Naive thymus-derived CD4-positive, alpha-beta T cell (primary cell): ENCODE measurements around the gene CSNK1E. TPM values are rescaled to one million over a fixed set of nuclear protein-coding genes. Genes with fewer than 3 reads are reported as not detected.

Source experiments
- ATAC-seq: fragments of 150-1000 bp; cut with Tn5 transposase; 2 replicates; pipeline ENCODE4 v1.10.0; 2021; ENCODE audit warnings: mild to moderate bottlenecking, moderate library complexity
- CTCF ChIA-PET: fragments of 350-600 bp; sonication (Branson Sonifier 250); formaldehyde crosslinking; loops from one replicate; lab custom pipeline; 2021; ENCODE audit warnings: antibody characterized with exemption; lab: Charles Lee
- POLR2A ChIA-PET: fragments of 350-600 bp; sonication (Branson Sonifier 250); formaldehyde crosslinking; loops from one replicate; lab custom pipeline; 2021; ENCODE audit warnings: antibody characterized with exemption, inconsistent platforms; lab: Charles Lee
- DNase-seq, 9 donors: peaks; one replicate each; pipeline versions ENCODE4 v3.0.0 to v3.0.0-alpha.2; 2020 to 2022; ENCODE audit warnings: mixed read lengths in 1 of 9
- H3K27ac ChIP-seq: one replicate; pipeline ENCODE4 v1.7.0; 2013; ENCODE audit warnings: mild to moderate bottlenecking, low read depth, low read length, moderate library complexity
- H3K27me3 ChIP-seq, 2 donors: one replicate each; pipeline ENCODE4 v1.7.0; 2013; ENCODE audit warnings: low read length in 2 of 2, mild to moderate bottlenecking in 2 of 2, moderate library complexity in 2 of 2; ENCODE audit not compliant: control insufficient read depth in 2 of 2, insufficient read depth in 2 of 2
- H3K36me3 ChIP-seq, 3 experiments: 1 replicate in 2 of 3; 2 replicates in 1 of 3; pipeline ENCODE4 v1.7.0; 2013; ENCODE audit warnings: low read length in 3 of 3, mild to moderate bottlenecking in 3 of 3, moderate library complexity in 1 of 3; ENCODE audit not compliant: insufficient read depth in 3 of 3, control insufficient read depth in 2 of 3
- H3K4me1 ChIP-seq, 2 donors: one replicate each; pipeline ENCODE4 v1.7.0; 2013; ENCODE audit warnings: low read length in 2 of 2, mild to moderate bottlenecking in 2 of 2, moderate library complexity in 1 of 2; ENCODE audit not compliant: control insufficient read depth in 2 of 2, insufficient read depth in 2 of 2
- H3K4me3 ChIP-seq: 2 replicates; pipeline ENCODE4 v1.7.0; 2013; ENCODE audit warnings: mild to moderate bottlenecking, low read length
- H3K9me3 ChIP-seq, 3 experiments: 1 replicate in 2 of 3; 2 replicates in 1 of 3; pipeline ENCODE4 v1.7.0; 2013; ENCODE audit warnings: low read length in 3 of 3; ENCODE audit not compliant: control insufficient read depth in 2 of 3
- H3K27ac Mint-ChIP-seq, 9 donors: one replicate each; pipeline ENCODE4 v1.8.0; 2020 to 2022; ENCODE audit warnings: mixed read lengths in 9 of 9, mild to moderate bottlenecking in 8 of 9, moderate library complexity in 5 of 9, inconsistent platforms in 2 of 9
- H3K27me3 Mint-ChIP-seq, 5 donors: one replicate each; pipeline ENCODE4 v1.8.0; 2021 to 2022; ENCODE audit warnings: mixed read lengths in 5 of 5, mild to moderate bottlenecking in 1 of 5
- H3K36me3 Mint-ChIP-seq, 5 donors: one replicate each; pipeline ENCODE4 v1.8.0; 2020 to 2022; ENCODE audit warnings: mixed read lengths in 5 of 5, mild to moderate bottlenecking in 3 of 5, inconsistent platforms in 1 of 5
- H3K4me1 Mint-ChIP-seq, 7 donors: one replicate each; pipeline ENCODE4 v1.8.0; 2020 to 2022; ENCODE audit warnings: mixed read lengths in 7 of 7, mild to moderate bottlenecking in 3 of 7, inconsistent platforms in 1 of 7
- H3K4me3 Mint-ChIP-seq, 10 donors: one replicate each; pipeline ENCODE4 v1.8.0; 2020 to 2022; ENCODE audit warnings: mild to moderate bottlenecking in 10 of 10, mixed read lengths in 10 of 10, moderate library complexity in 6 of 10, inconsistent platforms in 2 of 10
- H3K9me3 Mint-ChIP-seq, 11 donors: one replicate each; pipeline ENCODE4 v1.8.0; 2020 to 2022; ENCODE audit warnings: mixed read lengths in 11 of 11, mild to moderate bottlenecking in 4 of 11, inconsistent platforms in 1 of 11, moderate library complexity in 1 of 11
- intact Hi-C, 2 donors: fragments of 100-400 bp; cut with micrococcal nuclease; formaldehyde crosslinking; loops; one replicate each; pipeline ENCODE4 v1.15.1; 2023
- polyA plus RNA-seq, 2 donors: library from polyadenylated mRNA; unstranded; fragments of 300-500 nt; fragmentation: Illumina TruSeq; gene quantifications; one replicate each; pipeline ENCODE4 v1.2.3, GENCODE V29; 2021
- total RNA-seq, 6 experiments: library from RNA in 5 of 6; stranded (reverse) in 5 of 6; gene quantifications; 1 replicate in 5 of 6; 2 replicates in 1 of 6; pipeline ENCODE4 v1.2.3 and lab custom pipeline; 2021 to 2026

Gene CSNK1E
- total and polyA plus RNA-seq, 7 experiments from 2014 or later, result 5.6 to 143 (median 72.0) TPM

DNA sequence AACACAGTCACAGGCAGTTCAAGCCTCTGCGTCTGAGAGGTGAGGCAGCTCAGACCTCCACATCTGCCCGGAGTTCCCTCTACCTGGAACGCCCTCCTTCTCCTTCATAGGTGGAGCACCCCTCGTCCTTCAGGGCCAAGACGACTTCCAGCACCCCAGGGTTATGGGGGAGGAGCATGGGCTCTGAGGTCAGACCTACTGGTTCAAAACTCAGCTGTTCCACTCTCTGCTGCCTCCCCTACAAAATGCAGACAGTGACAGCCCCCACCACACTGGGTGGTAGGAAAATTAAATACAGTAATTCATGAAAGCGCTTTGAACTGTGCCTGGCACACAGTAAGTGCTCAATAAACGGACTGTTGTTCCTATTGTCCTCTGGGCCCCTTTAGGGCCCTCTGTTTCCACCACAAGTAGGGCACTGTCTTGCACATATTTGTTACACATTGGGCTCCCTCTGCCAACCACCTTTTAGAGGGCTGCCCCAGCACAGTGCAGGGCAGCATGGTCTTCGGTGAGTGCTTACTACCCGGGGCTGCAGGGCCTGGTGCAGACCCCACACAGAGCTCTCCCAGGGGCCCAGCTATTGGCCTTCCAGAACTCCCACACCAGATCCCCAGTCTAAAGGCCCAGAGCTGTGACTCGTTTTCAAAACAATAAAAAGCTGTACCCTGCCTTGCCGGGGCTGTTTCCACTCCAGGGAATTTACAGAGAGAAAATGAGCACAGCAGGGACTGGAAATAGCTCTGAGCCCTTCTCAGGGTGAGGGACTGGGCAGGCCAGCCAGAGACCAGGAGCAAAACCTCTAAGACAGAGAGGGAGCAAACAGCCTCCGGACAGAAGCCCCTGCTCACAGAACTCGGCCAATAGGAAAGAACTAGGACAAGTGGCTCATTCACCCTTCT is 46.9 kb downstream of the CSNK1E start:
- peaks cover 0 to 3% (median 0%) of the 10 kb centered on the region in 5 donors for H3K27me3 Mint-ChIP-seq
- peaks cover 0 to under 1% (median 0%) of the 10 kb centered on the region in 5 donors for H3K36me3 Mint-ChIP-seq
- H3K27ac ChIP-seq, result peak overlapping the region; percentile 14
- no peaks in the 10 kb centered on the region for H3K27me3 ChIP-seq
- ATAC-seq (no peak), DNase-seq (no peak)
- ChIA-PET POLR2A (interaction anchor here (0.9 to 1.1 kb wide), 2 partner anchors 9 to 44 kb away, joined by 4 read pairs; no protein-coding TSS in a partner anchor), CTCF (interaction anchor here (0.6 to 1.7 kb wide), 2 partner anchors 26 to 218 kb away, joined by 3 read pairs; no protein-coding TSS in a partner anchor)
- H3K4me3 Mint-ChIP-seq, result peak overlapping the region; percentile 44 to 96 (median 90)
- peaks cover 49 to 84% (median 73%) of the 10 kb centered on the region in 7 donors for H3K4me1 Mint-ChIP-seq
- H3K27ac Mint-ChIP-seq, result peak overlapping the region in 8 of 9 donors; percentile 79 to 95 (median 91)
- peaks cover 0 to 5% (median 0%) of the 10 kb centered on the region in 3 experiments for H3K36me3 ChIP-seq
- H3K9me3 ChIP-seq, result no peaks in the 10 kb centered on the region
- H3K4me3 ChIP-seq, result no peak overlapping the region
- peaks cover 0 to 3% (median 0%) of the 10 kb centered on the region in 11 donors for H3K9me3 Mint-ChIP-seq
- intact Hi-C loops, result loop anchor here in 1 of 2 donors (5.0 kb wide), 1 partner anchor 127 kb away; no protein-coding TSS in a partner anchor
- H3K4me1 ChIP-seq, result peaks cover 32 to 49% of the 10 kb centered on the region in 2 donors

DNA sequence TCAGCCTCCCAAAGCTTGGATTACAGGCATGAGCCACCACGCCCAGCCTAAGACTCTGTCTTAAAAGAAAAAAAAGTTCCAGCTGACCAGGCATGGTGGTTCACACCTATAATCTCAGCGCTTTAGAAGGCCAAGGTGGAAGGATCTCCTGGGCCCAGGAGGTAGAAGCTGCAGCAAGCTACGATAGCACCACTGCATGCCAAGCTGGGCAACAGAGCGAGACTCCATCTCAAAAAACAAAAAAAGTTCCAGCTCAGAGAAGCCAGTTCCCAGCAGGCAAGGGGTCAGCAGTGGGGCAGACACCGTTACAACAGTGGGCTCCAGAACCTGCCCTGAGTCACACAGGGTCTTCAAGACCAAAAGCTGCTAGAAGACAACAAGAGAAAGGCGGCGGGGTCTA is 47.8 kb downstream of the CSNK1E start:
- intact Hi-C loops, result loop anchor here in 1 of 2 donors (10.0 kb wide), 1 partner anchor 305 kb away; the partner anchor contains the start of gene DMC1

GRCh38 chr22:38267086-38267485 is 50.1 kb downstream of the CSNK1E start:
- Histone ChIP-seq H3K27ac (peak overlapping the region; percentile 64), H3K4me1 (peaks cover 23 to 52% of the 10 kb centered on the region in 2 donors), H3K9me3 (no peaks in the 10 kb centered on the region), H3K27me3 (no peaks in the 10 kb centered on the region), H3K36me3 (peaks cover 0 to 5% (median 0%) of the 10 kb centered on the region in 3 experiments), H3K4me3 (no peak overlapping the region)
- Mint-ChIP-seq H3K4me1 (peaks cover 56 to 90% (median 79%) of the 10 kb centered on the region in 7 donors), H3K27me3 (no peaks in the 10 kb centered on the region), H3K9me3 (no peaks in the 10 kb centered on the region), H3K4me3 (peak overlapping the region; percentile 50 to 81 (median 70)), H3K36me3 (peaks cover 0 to 25% (median 4%) of the 10 kb centered on the region in 5 donors), H3K27ac (peak overlapping the region; percentile 72 to 96 (median 93))
- ATAC-seq (peak; percentile 97), DNase-seq (peak in 8 of 9 donors; percentile 38 to 88 (median 85))
- CTCF ChIA-PET, result interaction anchor here (0.6 to 1.5 kb wide), 3 partner anchors 87 to 1007 kb away, joined by 3 to 4 read pairs (median 3); no protein-coding TSS in a partner anchor
- intact Hi-C loops, result loop anchor here in 1 of 2 donors (10.0 kb wide), 1 partner anchor 308 kb away; the partner anchor contains the start of gene DMC1
- POLR2A ChIA-PET, result interaction anchor here (0.6 to 1.6 kb wide), 9 partner anchors 11 to 550 kb away, joined by 3 to 4 read pairs (median 3); partner anchors contain the start of gene PLA2G6

More for the DNA sequence above, 47.8 kb downstream of the CSNK1E start:
- no peak overlapping the region for H3K4me3 ChIP-seq
- ATAC-seq (no peak), DNase-seq (no peak)
- peak overlapping the region in 2 of 10 donors; percentile 34 to 37 for H3K4me3 Mint-ChIP-seq
- peaks cover 0 to 3% (median 0%) of the 10 kb centered on the region in 5 donors for H3K27me3 Mint-ChIP-seq
- H3K9me3 ChIP-seq, result no peaks in the 10 kb centered on the region
- H3K4me1 ChIP-seq, result peaks cover 32 to 58% of the 10 kb centered on the region in 2 donors
- H3K36me3 ChIP-seq, result peaks cover 0 to 5% (median 0%) of the 10 kb centered on the region in 3 experiments
- ChIA-PET POLR2A (no interaction called here), CTCF (interaction anchor here (1.7 kb wide), 1 partner anchor 27 kb away, joined by 3 read pairs; no protein-coding TSS in a partner anchor)
- no peaks in the 10 kb centered on the region for H3K27me3 ChIP-seq
- peaks cover 0 to 3% (median 0%) of the 10 kb centered on the region in 11 donors for H3K9me3 Mint-ChIP-seq
- peak overlapping the region in 7 of 9 donors; percentile 5 to 96 (median 94) for H3K27ac Mint-ChIP-seq
- peak overlapping the region; percentile 10 for H3K27ac ChIP-seq
- peaks cover 54 to 88% (median 77%) of the 10 kb centered on the region in 7 donors for H3K4me1 Mint-ChIP-seq
- peaks cover 0 to 9% (median 0%) of the 10 kb centered on the region in 5 donors for H3K36me3 Mint-ChIP-seq

DNA sequence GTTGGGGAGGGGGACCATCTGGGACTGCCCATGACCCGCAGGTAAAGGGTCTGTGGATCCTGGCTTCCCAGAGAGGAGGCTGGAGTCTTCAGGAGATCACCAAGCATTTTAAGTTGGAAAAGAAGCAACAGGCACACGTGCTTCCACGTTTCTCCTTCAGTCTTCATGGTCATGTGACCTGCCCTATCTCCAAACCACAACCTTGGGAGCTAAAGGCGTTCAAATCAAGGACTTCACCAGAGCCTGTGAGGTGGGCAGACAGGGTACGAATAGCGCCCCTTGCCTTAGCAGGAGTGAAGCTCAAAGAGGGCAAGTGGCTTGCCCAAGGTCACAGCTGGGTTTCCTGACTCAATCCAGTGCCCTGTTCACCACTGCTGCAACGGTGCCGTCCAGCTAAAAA is 51.1 kb downstream of the CSNK1E start:
- intact Hi-C loops, result loop anchor here in 1 of 2 donors (10.0 kb wide), 1 partner anchor 309 kb away; the partner anchor contains the start of gene DMC1
- H3K27me3 ChIP-seq, result no peaks in the 10 kb centered on the region
- no peaks in the 10 kb centered on the region for H3K27me3 Mint-ChIP-seq
- ChIA-PET CTCF (interaction anchor here (1.4 to 1.5 kb wide), 2 partner anchors 10 to 88 kb away, joined by 3 read pairs; no protein-coding TSS in a partner anchor), POLR2A (interaction anchor here (1.0 to 1.6 kb wide), 4 partner anchors 10 to 63 kb away, joined by 3 to 4 read pairs (median 3); no protein-coding TSS in a partner anchor)
- peaks cover 0 to 28% (median 4%) of the 10 kb centered on the region in 5 donors for H3K36me3 Mint-ChIP-seq
- no peak overlapping the region for H3K4me3 ChIP-seq
- peaks cover 0 to 5% (median 0%) of the 10 kb centered on the region in 3 experiments for H3K36me3 ChIP-seq
- DNase-seq (no peak), ATAC-seq (no peak)
- peak overlapping the region; percentile 64 for H3K27ac ChIP-seq
- no peaks in the 10 kb centered on the region for H3K9me3 ChIP-seq
- peaks cover 49 to 88% (median 75%) of the 10 kb centered on the region in 7 donors for H3K4me1 Mint-ChIP-seq
- no peaks in the 10 kb centered on the region for H3K9me3 Mint-ChIP-seq
- peak overlapping the region; percentile 72 to 96 (median 93) for H3K27ac Mint-ChIP-seq
- peak overlapping the region in 8 of 10 donors; percentile 6 to 81 (median 60) for H3K4me3 Mint-ChIP-seq
- H3K4me1 ChIP-seq, result peaks cover 13 to 46% of the 10 kb centered on the region in 2 donors

GRCh38 chr22:38264322-38264843 is 52.9 kb downstream of the CSNK1E start:
- Histone ChIP-seq H3K4me3 (no peak overlapping the region), H3K27ac (no peak overlapping the region), H3K9me3 (no peaks in the 10 kb centered on the region), H3K4me1 (peaks cover 13 to 35% of the 10 kb centered on the region in 2 donors), H3K36me3 (peaks cover 0 to 5% (median 0%) of the 10 kb centered on the region in 3 experiments), H3K27me3 (no peaks in the 10 kb centered on the region)
- H3K4me3 Mint-ChIP-seq, result peak overlapping the region in 1 of 10 donors; percentile 62
- intact Hi-C loops, result loop anchor here in 1 of 2 donors (10.0 kb wide), 1 partner anchor 310 kb away; the partner anchor contains the start of gene DMC1
- H3K4me1 Mint-ChIP-seq, result peaks cover 44 to 80% (median 68%) of the 10 kb centered on the region in 7 donors
- H3K36me3 Mint-ChIP-seq, result peaks cover 0 to 34% (median 4%) of the 10 kb centered on the region in 5 donors
- H3K27me3 Mint-ChIP-seq, result no peaks in the 10 kb centered on the region
- no peaks in the 10 kb centered on the region for H3K9me3 Mint-ChIP-seq
- DNase-seq (no peak), ATAC-seq (no peak)
- H3K27ac Mint-ChIP-seq, result peak overlapping the region in 4 of 9 donors; percentile 25 to 69 (median 50)
- POLR2A ChIA-PET, result no interaction called here
- CTCF ChIA-PET, result no interaction called here
